Heart left ventricle (tissue), 16 donors: ENCODE measurements around the gene GTF2A1. TPM values are rescaled to one million over a fixed set of nuclear protein-coding genes. Genes with fewer than 3 reads are reported as not detected.

Source experiments
- ATAC-seq, 4 donors: fragments of 200-7000 bp; cut with Tn5 transposase; one replicate each; pipeline ENCODE4 v1.9.1; 2020 to 2022; ENCODE audit warnings: moderate library complexity in 4 of 4, mild to moderate bottlenecking in 3 of 4, moderate number of reproducible peaks in 1 of 4
- DNase-seq, 5 donors: peaks; one replicate each; pipeline ENCODE4 v3.0.0-alpha.2; 2020
- H3K27ac ChIP-seq, 12 donors: fragments of 200-600 bp; sonication (generic) in 4 of 12; one replicate each; pipeline versions ENCODE4 v1.5.0 to v1.8.0; 2016 to 2022; ENCODE audit warnings: mild to moderate bottlenecking in 2 of 12
- H3K27me3 ChIP-seq, 9 donors: fragments of 200-600 bp; sonication (generic) in 2 of 9; one replicate each; pipeline versions ENCODE4 v1.5.1 to v1.8.0; 2016 to 2022; ENCODE audit warnings: mild to moderate bottlenecking in 3 of 9
- H3K36me3 ChIP-seq, 9 donors: fragments of 200-600 bp; sonication (generic) in 2 of 9; one replicate each; pipeline versions ENCODE4 v1.5.0 to v1.8.0; 2018 to 2022; ENCODE audit warnings: mild to moderate bottlenecking in 2 of 9
- H3K4me1 ChIP-seq, 12 donors: fragments of 200-600 bp; sonication (generic) in 4 of 12; one replicate each; pipeline versions ENCODE4 v1.5.0 to v1.8.0; 2016 to 2022; ENCODE audit warnings: mild to moderate bottlenecking in 3 of 12
- H3K4me3 ChIP-seq, 12 donors: fragments of 200-600 bp; sonication (generic) in 4 of 12; one replicate each; pipeline versions ENCODE4 v1.5.0 to v1.8.0; 2017 to 2022; ENCODE audit warnings: mild to moderate bottlenecking in 9 of 12, moderate library complexity in 4 of 12
- H3K9me3 ChIP-seq, 12 donors: fragments of 200-600 bp; sonication (generic) in 4 of 12; one replicate each; pipeline versions ENCODE4 v1.5.0 to v1.8.0; 2016 to 2022; ENCODE audit warnings: mild to moderate bottlenecking in 1 of 12
- POLR2A ChIP-seq, 2 donors: fragments of 450-650 bp; IDR thresholded peaks; one replicate each; pipeline ENCODE4 v1.6.1; 2017; ENCODE audit warnings: antibody characterized with exemption in 2 of 2, mild to moderate bottlenecking in 2 of 2, moderate library complexity in 2 of 2
- WGBS, 4 donors: extraction: QIAGEN DNeasy Blood & Tissue Kit in 2 of 4; methylation state at CpG; one replicate each; pipeline versions ENCODE4 v1.1.5 to v1.1.7; 2013 to 2018; 5-methylcytosine and 5-hydroxymethylcytosine counted together
- intact Hi-C, 10 donors: fragments of 100-400 bp; cut with DNase I; formaldehyde crosslinking; loops; one replicate each; pipeline versions ENCODE4 v1.11.1 to v1.14.2; 2022
- polyA plus RNA-seq, 2 donors: library from polyadenylated mRNA; stranded (reverse); fragments of 200-250 nt; gene quantifications; one replicate each; pipeline ENCODE4 v1.2.3, GENCODE V29; 2013
- total RNA-seq, 9 donors: library from RNA; depleted of rRNA in 2 of 9; stranded (reverse); fragments of >200 nt in 2 of 9; fragmentation: NEBNext Ultra II Directional in 3 of 9; extraction: Animal tissue kit (Norgen Biotek cat#: 25700) in 3 of 9; gene quantifications; one replicate each; pipeline versions ENCODE4 v1.1.0 to v1.2.4, GENCODE V29; 2016 to 2023
- TF ChIP-seq, protein P1 (sequence below), 12 donors: fragments of 200-600 bp; sonication (generic) in 4 of 12; IDR thresholded peaks; one replicate each; pipeline versions ENCODE4 v1.5.0 to v1.8.0; 2018 to 2022; ENCODE audit warnings: antibody characterized with exemption in 12 of 12, mild to moderate bottlenecking in 5 of 12
- donor health status: ischemic (EF 13 %, LVEDD 7.1; RV severe dilation, severe dysfunction).
- donor health status: healthy with polysubstance abuse.
- donor health status: DM: no; HTN: yes; CAD: no.
- donor health status: DM: no; HTN: no; CAD: no.
- donor health status: ischemic (EF 25% LVEDD 6.9; RV normal size, moderate dysfunction).
- donor health status: ischemic (EF 25% LVEDD 5.7; RV mildly dilated, moderate dysfunction).
- donor health status: healthy.
- donor health status: DM: yes; HTN: yes; CAD: no.
- donor health status: ischemic (EF 35%, LVEDD 5.7; RV mildly dilated, moderate dysfunction).
- donor health status: nonischemic (EF 11% LVEDD 7.7; RV severe dilation, severe dysfunction).
- donor health status: DM: yes; HTN: yes; CAD: no.
- donor health status: PGD.
- donor health status: ischemic (EF 29% LVEDD 5.4; RV normal size, mild dysfunction).
- donor health status: nonischemic (EF 23%, LVEDD 6.1; RV moderate dilation, normal function).

The GTF2A1 gene
- total and polyA plus RNA-seq, 11 donors: 3.4 to 31.3 (median 19.7) TPM

DNA sequence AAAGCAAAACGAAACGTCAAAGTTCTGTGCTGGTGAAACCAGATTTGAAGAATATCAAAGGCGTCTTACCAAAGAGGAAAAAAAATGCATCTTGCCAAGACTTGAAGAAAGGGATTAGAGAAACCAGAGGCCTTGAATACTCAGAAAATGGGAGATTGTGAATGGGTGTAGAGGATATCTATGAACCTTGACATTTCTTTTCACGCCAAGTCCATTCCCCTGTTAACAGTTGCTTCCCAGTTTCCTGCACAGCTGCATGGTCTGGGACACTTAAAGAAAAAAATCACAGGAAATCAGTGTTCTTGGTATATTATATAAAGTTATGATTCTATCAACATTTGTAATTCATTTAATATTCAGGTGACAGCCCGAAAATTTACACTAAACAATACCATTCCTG is 1.4 kb upstream of the GTF2A1 start:
- Histone ChIP-seq H3K9me3 (no peaks in the 10 kb centered on the region), H3K36me3 (no peaks in the 10 kb centered on the region), H3K4me1 (peaks cover 0 to 27% (median 22%) of the 10 kb centered on the region in 12 donors), H3K27ac (peak overlapping the region in 10 of 12 donors; percentile 95 to 100 (median 98)), H3K27me3 (no peaks in the 10 kb centered on the region), H3K4me3 (peak overlapping the region in 2 of 12 donors; percentile 84 to 86)
- TF ChIP-seq, protein P1, sequence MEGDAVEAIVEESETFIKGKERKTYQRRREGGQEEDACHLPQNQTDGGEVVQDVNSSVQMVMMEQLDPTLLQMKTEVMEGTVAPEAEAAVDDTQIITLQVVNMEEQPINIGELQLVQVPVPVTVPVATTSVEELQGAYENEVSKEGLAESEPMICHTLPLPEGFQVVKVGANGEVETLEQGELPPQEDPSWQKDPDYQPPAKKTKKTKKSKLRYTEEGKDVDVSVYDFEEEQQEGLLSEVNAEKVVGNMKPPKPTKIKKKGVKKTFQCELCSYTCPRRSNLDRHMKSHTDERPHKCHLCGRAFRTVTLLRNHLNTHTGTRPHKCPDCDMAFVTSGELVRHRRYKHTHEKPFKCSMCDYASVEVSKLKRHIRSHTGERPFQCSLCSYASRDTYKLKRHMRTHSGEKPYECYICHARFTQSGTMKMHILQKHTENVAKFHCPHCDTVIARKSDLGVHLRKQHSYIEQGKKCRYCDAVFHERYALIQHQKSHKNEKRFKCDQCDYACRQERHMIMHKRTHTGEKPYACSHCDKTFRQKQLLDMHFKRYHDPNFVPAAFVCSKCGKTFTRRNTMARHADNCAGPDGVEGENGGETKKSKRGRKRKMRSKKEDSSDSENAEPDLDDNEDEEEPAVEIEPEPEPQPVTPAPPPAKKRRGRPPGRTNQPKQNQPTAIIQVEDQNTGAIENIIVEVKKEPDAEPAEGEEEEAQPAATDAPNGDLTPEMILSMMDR (IDR thresholded peaks at IDR 0.05): no peak
- TF ChIP-seq POLR2A (IDR thresholded peaks at IDR 0.05): no peak
- DNase-seq: no peak
- no peak for ATAC-seq
- intact Hi-C loops: no loop called here
- WGBS, 4 donors: 81 to 87% (median 87%) methylated on average over 5 of the region's 5 CpGs

DNA sequence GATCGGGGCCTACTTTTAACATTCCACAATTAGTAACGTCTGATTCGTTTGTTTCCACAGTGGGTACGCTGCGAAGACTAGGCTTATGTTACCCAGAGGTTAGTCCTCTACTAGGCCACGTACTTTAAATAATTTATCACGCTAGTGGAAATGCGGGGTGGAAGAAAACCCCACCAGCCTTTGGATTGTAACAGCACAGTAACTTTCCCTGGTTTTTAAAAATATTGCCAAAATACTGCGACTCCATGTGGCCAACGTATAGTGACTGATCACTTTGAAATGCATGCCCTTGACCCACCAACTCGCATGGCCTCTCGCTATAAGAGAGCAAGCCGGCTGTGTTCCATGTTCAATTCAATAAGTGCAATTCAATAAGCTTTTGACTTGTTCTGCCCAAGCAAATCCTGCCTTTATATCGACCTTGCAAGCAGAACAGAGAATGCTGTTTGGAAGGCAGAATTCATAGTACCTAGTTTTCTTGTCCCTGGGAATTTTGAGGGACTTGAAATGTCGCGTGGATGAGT is 882 bp upstream of the GTF2A1 start:
- intact Hi-C loops: loop anchor here in 2 of 10 donors (1.0 kb wide), 1 partner anchor 51 kb away; no protein-coding TSS in a partner anchor
- Histone ChIP-seq H3K36me3 (peaks cover 0 to 4% (median 0%) of the 10 kb centered on the region in 9 donors), H3K9me3 (no peaks in the 10 kb centered on the region), H3K4me3 (peak overlapping the region; percentile 80 to 91 (median 86)), H3K4me1 (peaks cover 0 to 32% (median 25%) of the 10 kb centered on the region in 12 donors), H3K27me3 (no peaks in the 10 kb centered on the region), H3K27ac (peak overlapping the region; percentile 95 to 100 (median 98))
- no peak for ATAC-seq
- WGBS, 4 donors: 32 to 36% (median 33%) methylated on average over 16 of the region's 16 CpGs
- TF ChIP-seq, protein P1 (IDR thresholded peaks at IDR 0.05): no peak
- no peak for TF ChIP-seq POLR2A (IDR thresholded peaks at IDR 0.05)
- no peak for DNase-seq

GRCh38 chr14:81220580-81220829 is 254 bp downstream of the GTF2A1 start:
- intact Hi-C loops: no loop called here
- TF ChIP-seq, protein P1 (IDR thresholded peaks at IDR 0.05): no peak
- no peak for TF ChIP-seq POLR2A (IDR thresholded peaks at IDR 0.05)
- DNase-seq (no peak), ATAC-seq (no peak)
- H3K4me1 ChIP-seq: peaks cover 0 to 34% (median 25%) of the 10 kb centered on the region in 12 donors
- H3K9me3 ChIP-seq: no peaks in the 10 kb centered on the region
- H3K27ac ChIP-seq: peak overlapping the region; percentile 95 to 100 (median 98)
- peak overlapping the region; percentile 80 to 91 (median 86) for H3K4me3 ChIP-seq
- 0 to 1% (median 0%) methylated on average over 13 of the region's 13 CpGs for WGBS, 4 donors
- H3K27me3 ChIP-seq: no peaks in the 10 kb centered on the region
- peaks cover 0 to 16% (median 7%) of the 10 kb centered on the region in 9 donors for H3K36me3 ChIP-seq

DNA sequence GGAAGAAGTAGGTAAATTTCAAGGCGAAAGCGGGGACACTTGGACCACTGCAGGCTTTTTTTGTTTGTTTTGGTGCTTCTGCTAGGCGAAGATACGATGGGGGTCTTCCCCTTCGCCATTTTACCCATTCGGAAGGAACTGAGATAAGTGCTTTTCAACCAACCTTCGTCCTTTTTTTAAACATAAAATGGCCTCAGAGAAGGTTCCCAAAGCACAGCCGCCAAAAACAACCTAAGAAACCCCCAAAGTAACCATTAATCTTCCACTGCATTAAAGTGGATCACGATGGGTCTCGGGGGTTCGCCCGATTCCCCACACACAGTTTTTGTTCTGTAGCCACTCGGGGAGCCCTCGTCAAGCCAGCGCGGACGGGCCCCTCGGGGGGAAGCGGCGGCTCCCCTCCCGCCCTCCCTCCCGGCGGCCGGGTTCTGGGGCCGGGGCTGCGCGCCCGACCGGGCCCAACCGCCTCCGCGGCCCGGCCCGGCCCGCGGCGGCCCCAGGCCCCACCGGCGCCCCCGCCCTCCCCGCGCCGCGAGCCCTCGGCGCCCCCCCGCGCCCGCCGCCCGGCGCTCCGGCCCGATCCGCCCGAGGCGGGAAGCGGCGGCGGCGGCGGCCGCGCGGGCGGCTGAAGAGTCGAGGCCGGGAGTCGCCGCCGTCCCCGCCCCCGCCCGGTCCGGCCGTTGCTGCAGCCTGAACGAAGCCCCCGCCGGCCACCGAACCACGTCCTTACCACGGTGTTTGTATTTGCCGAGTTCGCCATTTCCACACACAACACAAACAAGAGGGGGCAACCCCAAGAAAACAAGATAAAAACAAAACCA is 790 bp downstream of the GTF2A1 start:
- H3K27ac ChIP-seq: peak overlapping the region; percentile 95 to 100 (median 98)
- H3K4me3 ChIP-seq: peak overlapping the region; percentile 80 to 91 (median 86)
- WGBS, 4 donors: 0 to 1% (median 0%) methylated on average over 43 to 84 of the region's 84 CpGs
- intact Hi-C loops: loop anchor here in 2 of 10 donors (5.0 kb wide), 2 partner anchors 48 to 263 kb away; partner anchors contain the start of gene TSHR (in 1 of the 2)
- no peaks in the 10 kb centered on the region for H3K27me3 ChIP-seq
- DNase-seq (peak in 4 of 5 donors; percentile 41 to 78 (median 45)), ATAC-seq (peak in 1 of 4 donors; percentile 5)
- no peaks in the 10 kb centered on the region for H3K9me3 ChIP-seq
- H3K4me1 ChIP-seq: peaks cover 0 to 34% (median 25%) of the 10 kb centered on the region in 12 donors
- TF ChIP-seq, protein P1 (IDR thresholded peaks at IDR 0.05): no peak
- TF ChIP-seq POLR2A (IDR thresholded peaks at IDR 0.05): no peak
- H3K36me3 ChIP-seq: peaks cover 0 to 21% (median 13%) of the 10 kb centered on the region in 9 donors
